A549 (cell line): ENCODE data around the gene ACTN1.

Experiments used
- CBX2 ChIP-seq: fragments of 200-600 bp; sonication (generic); IDR thresholded peaks from 2 replicates; pipeline ENCODE4 v1.6.1; 2016; ENCODE audit warnings: low read depth, mild to moderate bottlenecking, borderline replicate concordance
- CBX8 ChIP-seq: fragments of 200-600 bp; sonication (generic); IDR thresholded peaks from 2 replicates; pipeline ENCODE4 v1.6.1; 2016
- CEBPB ChIP-seq, 2 experiments: fragments of >200 bp in 1 of 2; sonication (Bioruptor Twin) in 1 of 2; formaldehyde crosslinking in 1 of 2; IDR thresholded peaks; 2 replicates each; pipeline ENCODE4 v1.6.1; 2012 to 2016
- ESRRA ChIP-seq: fragments of 150-350 bp; IDR thresholded peaks from 2 replicates; pipeline ENCODE4 v1.6.1; 2014; ENCODE audit warnings: mild to moderate bottlenecking, low read length, borderline replicate concordance
- NPAS2 ChIP-seq: fragments of 250-450 bp; sonication (Bioruptor Pico); IDR thresholded peaks from 2 replicates; pipeline ENCODE4 v1.8.0; 2022; ENCODE audit warnings: mild to moderate bottlenecking, moderate library complexity, borderline replicate concordance
- POLR2A ChIP-seq: IDR thresholded peaks from 2 replicates; pipeline ENCODE4 v1.6.1; 2012; ENCODE audit warnings: mild to moderate bottlenecking, low read length
- RFX5 ChIP-seq: fragments of 450-650 bp; IDR thresholded peaks from 2 replicates; pipeline ENCODE4 v1.7.1; 2014; ENCODE audit warnings: antibody characterized with exemption, mild to moderate bottlenecking, moderate library complexity
- TF ChIP-seq, protein P1 (sequence below): fragments of >200 bp; sonication (Bioruptor Twin); formaldehyde crosslinking; IDR thresholded peaks from 3 replicates; pipeline ENCODE4 v1.5.1; 2016
- TF ChIP-seq, protein P2 (sequence below): IDR thresholded peaks from 2 replicates; pipeline ENCODE4 v1.6.1; 2012

- TF ChIP-seq ESRRA, result no peak
- TF ChIP-seq, protein P1, sequence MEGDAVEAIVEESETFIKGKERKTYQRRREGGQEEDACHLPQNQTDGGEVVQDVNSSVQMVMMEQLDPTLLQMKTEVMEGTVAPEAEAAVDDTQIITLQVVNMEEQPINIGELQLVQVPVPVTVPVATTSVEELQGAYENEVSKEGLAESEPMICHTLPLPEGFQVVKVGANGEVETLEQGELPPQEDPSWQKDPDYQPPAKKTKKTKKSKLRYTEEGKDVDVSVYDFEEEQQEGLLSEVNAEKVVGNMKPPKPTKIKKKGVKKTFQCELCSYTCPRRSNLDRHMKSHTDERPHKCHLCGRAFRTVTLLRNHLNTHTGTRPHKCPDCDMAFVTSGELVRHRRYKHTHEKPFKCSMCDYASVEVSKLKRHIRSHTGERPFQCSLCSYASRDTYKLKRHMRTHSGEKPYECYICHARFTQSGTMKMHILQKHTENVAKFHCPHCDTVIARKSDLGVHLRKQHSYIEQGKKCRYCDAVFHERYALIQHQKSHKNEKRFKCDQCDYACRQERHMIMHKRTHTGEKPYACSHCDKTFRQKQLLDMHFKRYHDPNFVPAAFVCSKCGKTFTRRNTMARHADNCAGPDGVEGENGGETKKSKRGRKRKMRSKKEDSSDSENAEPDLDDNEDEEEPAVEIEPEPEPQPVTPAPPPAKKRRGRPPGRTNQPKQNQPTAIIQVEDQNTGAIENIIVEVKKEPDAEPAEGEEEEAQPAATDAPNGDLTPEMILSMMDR, result no peak
- TF ChIP-seq, protein P2, sequence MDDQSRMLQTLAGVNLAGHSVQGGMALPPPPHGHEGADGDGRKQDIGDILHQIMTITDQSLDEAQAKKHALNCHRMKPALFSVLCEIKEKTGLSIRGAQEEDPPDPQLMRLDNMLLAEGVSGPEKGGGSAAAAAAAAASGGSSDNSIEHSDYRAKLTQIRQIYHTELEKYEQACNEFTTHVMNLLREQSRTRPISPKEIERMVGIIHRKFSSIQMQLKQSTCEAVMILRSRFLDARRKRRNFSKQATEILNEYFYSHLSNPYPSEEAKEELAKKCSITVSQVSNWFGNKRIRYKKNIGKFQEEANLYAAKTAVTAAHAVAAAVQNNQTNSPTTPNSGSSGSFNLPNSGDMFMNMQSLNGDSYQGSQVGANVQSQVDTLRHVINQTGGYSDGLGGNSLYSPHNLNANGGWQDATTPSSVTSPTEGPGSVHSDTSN, result no peak
- no peak for TF ChIP-seq POLR2A
- TF ChIP-seq CEBPB (IDR thresholded peaks at IDR 0.05), result no peak
- no peak for TF ChIP-seq NPAS2 (CRISPR knock-in tag)
- TF ChIP-seq RFX5, result no peak
- no peak for TF ChIP-seq CBX8
- TF ChIP-seq CBX2, result no peak
These were observed 23.3 kb downstream of the ACTN1 start for GRCh38 chr14:68955851-68956179.
